HepG2 (cell line): ENCODE data around the gene CTLA4. TPM values are rescaled to one million over a fixed set of nuclear protein-coding genes. Genes with fewer than 3 reads are reported as not detected.

Experiments used
- ATF1 ChIP-seq: IDR thresholded peaks from 2 replicates; pipeline ENCODE4 v1.6.1; 2016; ENCODE audit warnings: mild to moderate bottlenecking, control low read depth
- DRAP1 ChIP-seq: IDR thresholded peaks from 2 replicates; pipeline ENCODE4 v1.6.1; 2016; ENCODE audit warnings: missing genetic modification reagents, missing compliant biosample characterization
- GATAD1 ChIP-seq: IDR thresholded peaks from 2 replicates; pipeline ENCODE4 v1.6.1; 2016; ENCODE audit warnings: missing genetic modification reagents, missing compliant biosample characterization
- HIVEP1 ChIP-seq: sonication (generic); formaldehyde crosslinking; IDR thresholded peaks from 2 replicates; pipeline ENCODE4 v1.4.0; 2020; ENCODE audit warnings: mild to moderate bottlenecking, missing genetic modification reagents
- HMGA1 ChIP-seq: sonication (generic); formaldehyde crosslinking; conservative IDR thresholded peaks from 2 replicates; pipeline ENCODE4 v1.4.0; 2020; ENCODE audit warnings: missing genetic modification reagents
- KDM2A ChIP-seq: sonication (generic); formaldehyde crosslinking; IDR thresholded peaks from 2 replicates; pipeline ENCODE4 v1.4.0; 2020; ENCODE audit warnings: low read depth, missing genetic modification reagents, borderline replicate concordance
- KMT2B ChIP-seq: IDR thresholded peaks from 2 replicates; pipeline ENCODE4 v1.6.1; 2016; ENCODE audit warnings: missing genetic modification reagents, missing compliant biosample characterization
- NFE2 ChIP-seq: sonication (generic); formaldehyde crosslinking; IDR thresholded peaks from 2 replicates; pipeline ENCODE4 v1.4.0; 2020; ENCODE audit warnings: missing genetic modification reagents
- NR2F1 ChIP-seq, 2 experiments: fragments of 450-650 bp in 1 of 2; formaldehyde crosslinking in 1 of 2; IDR thresholded peaks; 2 replicates each; pipeline versions ENCODE4 v1.5.0 to v1.6.1; 2016 to 2020; ENCODE audit warnings: mild to moderate bottlenecking in 1 of 2, missing compliant biosample characterization in 1 of 2, missing genetic modification reagents in 1 of 2, moderate library complexity in 1 of 2
- NR2F2 ChIP-seq: IDR thresholded peaks from 2 replicates; pipeline ENCODE4 v1.6.1; 2012; ENCODE audit warnings: low read depth, inconsistent platforms, borderline replicate concordance
- PATZ1 ChIP-seq: sonication (generic); formaldehyde crosslinking; IDR thresholded peaks from 2 replicates; pipeline ENCODE4 v1.4.0; 2020; ENCODE audit warnings: missing genetic modification reagents
- POLR2G ChIP-seq: fragments of 200-400 bp; formaldehyde crosslinking; IDR thresholded peaks from 2 replicates; pipeline ENCODE4 v1.6.1; 2018; ENCODE audit warnings: mild to moderate bottlenecking, low read depth, low read length, moderate library complexity
- SIN3B ChIP-seq: fragments of 150-350 bp; IDR thresholded peaks from 2 replicates; pipeline ENCODE4 v1.6.1; 2014; ENCODE audit warnings: low read length
- TGIF2 ChIP-seq: IDR thresholded peaks from 2 replicates; pipeline ENCODE4 v1.6.1; 2016; ENCODE audit warnings: control low read depth, missing compliant biosample characterization
- ZNF260 ChIP-seq: sonication (generic); formaldehyde crosslinking; IDR thresholded peaks from 2 replicates; pipeline ENCODE4 v1.4.0; 2020; ENCODE audit warnings: missing genetic modification reagents, low read depth, mild to moderate bottlenecking, borderline replicate concordance
- ZNF263 ChIP-seq: sonication (generic); formaldehyde crosslinking; IDR thresholded peaks from 2 replicates; pipeline ENCODE4 v1.4.0; 2020; ENCODE audit warnings: missing genetic modification reagents
- ZNF350 ChIP-seq: sonication (generic); formaldehyde crosslinking; IDR thresholded peaks from 2 replicates; pipeline ENCODE4 v1.4.0; 2020; ENCODE audit warnings: mild to moderate bottlenecking, low read depth, missing genetic modification reagents, borderline replicate concordance
- ZNF432 ChIP-seq: sonication (generic); formaldehyde crosslinking; IDR thresholded peaks from 2 replicates; pipeline ENCODE4 v1.5.0; 2020; ENCODE audit warnings: missing genetic modification reagents, mild to moderate bottlenecking, borderline replicate concordance
- ZNF564 ChIP-seq: sonication (generic); formaldehyde crosslinking; IDR thresholded peaks from 2 replicates; pipeline ENCODE4 v1.8.1; 2023; ENCODE audit warnings: mild to moderate bottlenecking, missing genetic modification reagents
- ZNF616 ChIP-seq: sonication (generic); formaldehyde crosslinking; IDR thresholded peaks from 2 replicates; pipeline ENCODE4 v1.5.0; 2020; ENCODE audit warnings: low read depth, mild to moderate bottlenecking, missing genetic modification reagents
- ZNF670 ChIP-seq: sonication (generic); formaldehyde crosslinking; IDR thresholded peaks from 2 replicates; pipeline ENCODE4 v1.8.0; 2022; ENCODE audit warnings: mild to moderate bottlenecking, missing genetic modification reagents, borderline replicate concordance
- ZNF709 ChIP-seq: sonication (generic); formaldehyde crosslinking; IDR thresholded peaks from 2 replicates; pipeline ENCODE4 v1.5.0; 2020; ENCODE audit warnings: mild to moderate bottlenecking, missing genetic modification reagents
- polyA plus RNA-seq, 8 experiments: library from polyadenylated mRNA; depleted of rRNA in 3 of 8; stranded (reverse) in 7 of 8; unstranded in 1 of 8; fragments of >200 nt; fragmentation: Illumina TruSeq in 4 of 8; extraction: Trizol in 4 of 8; gene quantifications; 2 replicates each; pipeline versions ENCODE4 v1.2.1 to v1.2.3, GENCODE V29; 2011 to 2016; ENCODE audit warnings: low read depth in 4 of 8, missing spikeins in 1 of 8, mixed read lengths in 1 of 8; ENCODE audit not compliant: insufficient read depth in 1 of 8
- total RNA-seq, 5 experiments: library from RNA; depleted of rRNA; stranded (reverse); fragments of >200 nt; fragmentation: Illumina TruSeq; extraction: Trizol; gene quantifications; 2 replicates each; pipeline ENCODE4 v1.2.3, GENCODE V29; 2016; ENCODE audit warnings: low read depth in 1 of 5
- TF ChIP-seq, protein P1 (sequence below): sonication (generic); formaldehyde crosslinking; IDR thresholded peaks from 2 replicates; pipeline ENCODE4 v1.4.0; 2020; ENCODE audit warnings: missing genetic modification reagents, mild to moderate bottlenecking, borderline replicate concordance
- TF ChIP-seq, protein P2 (sequence below): IDR thresholded peaks from 2 replicates; pipeline ENCODE4 v1.6.1; 2016; ENCODE audit warnings: missing compliant biosample characterization, missing genetic modification reagents, borderline replicate concordance

Gene CTLA4
- total and polyA plus RNA-seq, 2 of the 13 experiments (the other 11 are each of a cell fraction or from before 2014, with no cell fraction given) = 0.16 TPM; not detected in 1

GRCh38 chr2:203819434-203820133 lies 48.0 kb upstream of the CTLA4 start (continued):
- TF ChIP-seq ZNF432 (no peak), ZNF616 (CRISPR knock-in tag) (0 out of 2 replicates have a peak, but pooled peaks have one; percentile 47), GATAD1 (peak; percentile 61; the same call in 1 of the 2 replicates), NR2F1 (CRISPR knock-in tag; IDR thresholded peaks at IDR 0.05) (peak; percentile 32 to 52; a peak in 2 of 4 replicates), ZNF709 (peak; percentile 81; the same call in 1 of the 2 replicates), ZNF564 (CRISPR knock-in tag) (peak; percentile 79; the same call in 1 of the 2 replicates), HMGA1 (no peak), NFE2 (CRISPR knock-in tag) (no peak), ZNF260 (CRISPR knock-in tag) (no peak), KMT2B (CRISPR knock-in tag) (peak; percentile 58; the same call in 1 of the 2 replicates), PATZ1 (peak; percentile 92), ATF1 (CRISPR knock-in tag) (peak; percentile 65; the same call in 1 of the 2 replicates), SIN3B (no peak), TGIF2 (peak; percentile 86; the same call in 1 of the 2 replicates), KDM2A (CRISPR knock-in tag) (peak; percentile 73; the same call in 1 of the 2 replicates), ZNF350 (CRISPR knock-in tag) (peak; percentile 92), POLR2G (peak; percentile 65), NR2F2 (peak; percentile 70), ZNF263 (peak; percentile 54; the same call in 1 of the 2 replicates), ZNF670 (CRISPR knock-in tag) (peak; percentile 85), HIVEP1 (CRISPR knock-in tag) (0 out of 2 replicates have a peak, but pooled peaks have one; percentile 59), DRAP1 (peak; percentile 78)
- TF ChIP-seq, protein P1, sequence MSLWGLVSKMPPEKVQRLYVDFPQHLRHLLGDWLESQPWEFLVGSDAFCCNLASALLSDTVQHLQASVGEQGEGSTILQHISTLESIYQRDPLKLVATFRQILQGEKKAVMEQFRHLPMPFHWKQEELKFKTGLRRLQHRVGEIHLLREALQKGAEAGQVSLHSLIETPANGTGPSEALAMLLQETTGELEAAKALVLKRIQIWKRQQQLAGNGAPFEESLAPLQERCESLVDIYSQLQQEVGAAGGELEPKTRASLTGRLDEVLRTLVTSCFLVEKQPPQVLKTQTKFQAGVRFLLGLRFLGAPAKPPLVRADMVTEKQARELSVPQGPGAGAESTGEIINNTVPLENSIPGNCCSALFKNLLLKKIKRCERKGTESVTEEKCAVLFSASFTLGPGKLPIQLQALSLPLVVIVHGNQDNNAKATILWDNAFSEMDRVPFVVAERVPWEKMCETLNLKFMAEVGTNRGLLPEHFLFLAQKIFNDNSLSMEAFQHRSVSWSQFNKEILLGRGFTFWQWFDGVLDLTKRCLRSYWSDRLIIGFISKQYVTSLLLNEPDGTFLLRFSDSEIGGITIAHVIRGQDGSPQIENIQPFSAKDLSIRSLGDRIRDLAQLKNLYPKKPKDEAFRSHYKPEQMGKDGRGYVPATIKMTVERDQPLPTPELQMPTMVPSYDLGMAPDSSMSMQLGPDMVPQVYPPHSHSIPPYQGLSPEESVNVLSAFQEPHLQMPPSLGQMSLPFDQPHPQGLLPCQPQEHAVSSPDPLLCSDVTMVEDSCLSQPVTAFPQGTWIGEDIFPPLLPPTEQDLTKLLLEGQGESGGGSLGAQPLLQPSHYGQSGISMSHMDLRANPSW = peak; percentile 71; the same call in 1 of the 2 replicates
- TF ChIP-seq, protein P2, sequence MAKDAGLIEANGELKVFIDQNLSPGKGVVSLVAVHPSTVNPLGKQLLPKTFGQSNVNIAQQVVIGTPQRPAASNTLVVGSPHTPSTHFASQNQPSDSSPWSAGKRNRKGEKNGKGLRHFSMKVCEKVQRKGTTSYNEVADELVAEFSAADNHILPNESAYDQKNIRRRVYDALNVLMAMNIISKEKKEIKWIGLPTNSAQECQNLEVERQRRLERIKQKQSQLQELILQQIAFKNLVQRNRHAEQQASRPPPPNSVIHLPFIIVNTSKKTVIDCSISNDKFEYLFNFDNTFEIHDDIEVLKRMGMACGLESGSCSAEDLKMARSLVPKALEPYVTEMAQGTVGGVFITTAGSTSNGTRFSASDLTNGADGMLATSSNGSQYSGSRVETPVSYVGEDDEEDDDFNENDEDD (CRISPR knock-in tag) = peak; percentile 65; the same call in 1 of the 2 replicates
